HG02678 (cell line): ENCODE measurements around the gene SLC16A2.
"Not testable (repeated sequence)": the region's sequence is repeated elsewhere in the genome, so short reads cannot be mapped to it uniquely, and the experiment has no call there.

Source experiments
- ATAC-seq: cut with Tn5 transposase; IDR thresholded peaks from one replicate; pipeline ENCODE4 v1.9.1; 2021; ENCODE audit warnings: mild to moderate bottlenecking, moderate library complexity; ENCODE audit not compliant: unreplicated experiment

Gene SLC16A2

DNA sequence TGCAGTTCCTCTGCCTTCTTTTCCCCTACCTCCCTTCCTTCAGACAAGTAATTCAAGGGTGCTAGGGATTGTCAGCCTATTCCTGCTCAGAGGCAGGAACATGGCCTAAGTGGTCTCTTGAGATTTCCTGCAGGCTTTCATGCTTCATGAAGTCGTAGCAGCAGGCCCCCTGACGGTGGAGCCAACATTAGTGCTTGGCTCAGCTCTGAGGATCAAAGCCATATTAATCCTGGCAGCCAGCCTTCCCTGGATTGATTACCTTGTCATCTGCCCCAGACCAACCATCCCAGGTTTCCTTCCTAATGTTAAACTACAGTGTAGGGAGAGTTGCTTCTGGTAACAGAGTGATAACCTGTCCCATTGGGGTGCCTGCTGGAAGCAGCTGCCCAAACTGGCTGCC lies 84.1 kb downstream of the SLC16A2 start:
- ATAC-seq, result no peak

DNA sequence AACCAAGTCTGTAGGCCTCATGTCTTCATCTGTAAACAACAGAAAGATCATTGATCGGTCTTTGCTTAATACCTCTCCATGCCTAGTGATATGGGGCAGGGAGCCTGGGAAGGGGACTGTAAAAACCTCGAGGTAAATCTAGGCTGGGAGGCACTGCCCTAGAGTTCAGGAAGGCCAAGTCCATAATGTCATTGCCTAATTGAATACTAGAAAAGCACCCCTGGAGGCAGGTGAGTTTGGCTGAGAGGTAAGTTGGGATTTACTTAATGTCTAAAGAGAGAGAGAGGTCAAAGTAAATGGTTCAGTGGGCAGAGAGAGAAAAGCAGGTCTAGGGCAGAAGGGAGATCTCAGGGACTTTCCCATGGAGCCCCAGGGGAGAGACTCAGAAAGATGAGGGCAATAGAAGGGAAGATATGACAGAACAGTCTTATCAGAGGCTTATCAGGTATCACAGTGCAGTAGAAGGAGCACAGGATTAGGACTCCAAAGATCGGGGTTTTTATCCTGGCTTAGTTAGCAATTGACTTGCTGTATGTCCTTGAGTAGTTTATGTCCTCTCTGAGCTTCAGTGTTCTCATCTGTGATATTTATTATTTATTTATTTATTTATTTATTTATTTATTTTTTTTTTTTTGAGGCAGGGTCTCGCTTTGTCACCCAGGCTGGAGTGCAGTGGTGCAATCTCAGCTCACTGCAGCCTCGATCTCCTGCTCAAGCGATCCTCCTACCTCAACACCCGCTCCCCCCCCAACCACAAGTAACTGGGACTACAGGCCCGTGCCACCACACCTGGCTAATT lies 85.2 kb downstream of the SLC16A2 start:
- ATAC-seq, result peak; percentile 96

DNA sequence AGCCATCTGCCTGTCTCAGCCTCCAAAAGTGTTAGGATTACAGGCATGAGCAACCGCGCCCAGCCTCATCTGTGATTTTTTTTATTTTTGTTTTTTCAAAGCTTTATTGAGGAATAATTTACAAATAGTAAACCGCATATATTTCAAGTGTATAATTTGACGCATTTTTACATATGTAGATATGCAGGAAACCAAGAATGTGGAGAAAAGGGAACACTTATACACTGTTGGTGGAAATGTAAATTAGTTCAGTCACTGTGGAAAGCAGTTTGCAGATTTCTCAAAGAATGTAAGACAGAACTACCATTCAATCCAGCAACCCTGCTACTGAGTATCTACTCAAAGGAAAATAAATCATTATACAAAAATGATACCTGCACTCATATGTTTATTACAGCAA lies 85.9 kb downstream of the SLC16A2 start:
- no peak for ATAC-seq

DNA sequence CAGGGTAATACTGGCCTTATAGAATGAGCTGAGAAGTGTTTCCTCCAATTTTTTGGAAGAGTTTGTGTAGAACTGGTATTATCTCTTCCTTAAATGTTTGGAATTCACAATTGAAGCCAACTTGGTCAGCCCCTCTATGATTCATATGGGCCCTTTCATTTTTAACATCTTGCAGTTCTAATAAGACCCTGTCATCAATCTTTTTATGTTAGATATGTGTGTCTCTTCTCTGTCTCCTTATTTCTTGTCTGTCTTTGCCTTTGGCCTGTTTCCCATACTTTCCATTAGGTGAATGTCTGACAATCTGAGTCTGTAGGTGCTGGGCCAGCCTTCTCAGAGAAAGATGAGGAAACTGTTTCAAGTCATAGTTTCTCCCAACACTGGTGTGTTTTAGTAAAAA lies 88.7 kb downstream of the SLC16A2 start:
- no peak for ATAC-seq

DNA sequence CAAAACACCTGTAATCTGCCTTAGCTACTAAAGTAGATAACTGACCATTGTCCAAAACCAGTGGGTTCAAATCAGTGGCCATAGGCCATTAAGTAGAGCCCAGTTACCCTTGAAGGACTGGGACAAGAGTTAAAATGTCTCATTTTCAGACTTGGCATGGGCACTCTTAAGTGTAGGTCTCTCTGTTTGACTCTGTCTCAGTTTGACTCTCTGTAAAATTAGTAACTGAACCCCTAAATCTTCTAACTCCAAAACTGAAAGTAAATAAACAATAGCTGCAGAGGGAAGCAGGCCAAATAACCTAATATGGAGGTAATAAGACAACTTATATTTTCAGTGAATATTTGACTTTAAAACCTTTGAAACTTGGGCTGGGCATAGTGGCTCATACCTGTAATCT lies 89.1 kb downstream of the SLC16A2 start:
- ATAC-seq, result peak; percentile 49

DNA sequence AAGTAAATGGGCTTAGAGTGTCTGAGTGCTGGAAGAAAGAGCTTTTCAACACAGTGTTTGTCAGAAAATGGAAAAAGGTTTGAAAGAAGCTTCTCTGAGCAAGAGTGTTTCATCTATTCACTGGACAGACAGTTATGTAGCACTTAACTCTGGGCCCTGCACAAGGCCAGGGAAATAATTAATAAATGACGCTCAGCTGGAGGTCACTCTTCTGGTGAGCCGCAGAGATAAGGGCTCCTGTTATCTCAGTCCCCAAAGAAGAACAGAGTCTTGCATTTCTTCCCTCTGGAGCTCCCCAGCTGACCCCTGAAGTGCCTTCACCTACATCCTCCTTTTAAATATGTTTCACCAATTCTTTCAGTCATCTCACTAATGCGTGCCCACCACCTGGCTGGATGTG lies 90.4 kb downstream of the SLC16A2 start:
- ATAC-seq, result no peak

DNA sequence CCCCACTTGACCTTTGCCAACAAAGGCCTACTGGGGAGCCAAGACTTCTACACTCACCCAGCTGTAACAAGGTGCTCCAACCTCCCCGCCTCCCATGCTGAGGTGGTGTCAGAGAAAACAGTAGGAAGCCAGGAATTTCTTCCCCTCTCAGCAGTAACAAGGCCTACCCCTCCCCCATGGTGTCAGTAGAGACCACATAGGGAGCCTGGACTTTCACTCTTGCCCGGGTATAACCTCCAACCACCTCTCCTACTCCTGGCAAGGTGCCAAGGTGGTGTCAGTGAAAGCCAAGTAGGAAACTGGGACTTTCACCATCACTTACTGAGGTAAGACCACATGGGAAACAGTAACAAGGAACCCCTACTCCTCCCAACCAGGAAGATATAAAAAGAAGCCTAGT lies 93.1 kb downstream of the SLC16A2 start:
- no peak for ATAC-seq

DNA sequence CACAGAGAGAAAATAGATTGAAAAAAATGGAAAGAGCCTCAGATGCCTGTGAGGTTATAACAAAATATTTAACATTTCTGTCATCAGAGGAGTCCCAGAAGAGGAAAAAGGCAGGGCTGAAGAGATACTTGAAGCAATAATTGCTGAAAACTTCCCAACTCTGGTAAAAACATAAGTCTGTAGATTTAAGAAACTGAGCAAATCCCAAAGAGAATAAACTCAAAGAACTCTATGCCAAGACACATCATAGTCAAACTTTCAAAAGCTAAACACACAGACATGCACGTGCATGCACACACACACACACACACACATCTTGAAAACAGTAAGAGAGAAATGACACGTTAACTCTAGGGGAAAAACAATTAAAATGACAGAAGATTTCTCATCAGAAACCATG lies 94.1 kb downstream of the SLC16A2 start:
- ATAC-seq, result no peak

DNA sequence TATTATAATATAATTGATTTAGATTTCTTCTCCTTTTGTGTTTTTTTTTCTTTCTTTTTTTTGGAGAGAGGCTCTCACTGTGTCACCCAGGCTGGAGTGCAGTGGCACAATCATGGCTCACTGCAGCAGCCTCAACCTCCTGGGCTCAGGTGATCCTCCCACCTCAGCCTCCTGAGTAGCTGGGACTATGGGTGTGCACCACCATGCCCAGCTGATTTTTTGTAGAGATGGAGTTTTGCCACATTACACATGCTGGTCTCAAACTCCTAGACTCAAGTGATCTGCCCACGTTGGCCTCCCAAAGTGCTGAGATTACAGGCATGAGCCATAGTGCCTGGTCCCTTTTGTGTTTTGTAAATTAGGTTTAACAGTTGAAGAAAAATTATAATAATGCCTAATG lies 94.7 kb downstream of the SLC16A2 start:
- ATAC-seq, result not testable (repeated sequence)

DNA sequence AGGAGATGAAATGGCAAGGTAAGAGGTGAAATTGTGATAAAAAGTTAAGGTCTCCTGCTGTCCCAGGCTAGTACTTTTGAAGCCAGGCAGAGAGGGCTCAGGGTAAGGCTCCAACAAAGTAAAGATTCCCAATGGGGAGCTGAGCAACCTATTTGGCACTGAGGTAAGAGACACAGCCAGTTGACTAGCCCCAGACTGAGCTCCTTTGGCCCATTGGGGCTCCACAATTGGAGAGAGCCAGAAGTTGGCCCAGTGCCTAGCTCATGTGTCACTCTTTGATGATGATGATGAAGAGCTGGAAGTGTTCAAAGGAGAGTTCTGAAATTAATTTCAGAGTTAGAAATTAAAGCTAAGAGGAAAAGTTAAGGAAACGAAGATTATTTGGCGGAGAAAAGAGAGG lies 98.6 kb downstream of the SLC16A2 start:
- ATAC-seq, result no peak

DNA sequence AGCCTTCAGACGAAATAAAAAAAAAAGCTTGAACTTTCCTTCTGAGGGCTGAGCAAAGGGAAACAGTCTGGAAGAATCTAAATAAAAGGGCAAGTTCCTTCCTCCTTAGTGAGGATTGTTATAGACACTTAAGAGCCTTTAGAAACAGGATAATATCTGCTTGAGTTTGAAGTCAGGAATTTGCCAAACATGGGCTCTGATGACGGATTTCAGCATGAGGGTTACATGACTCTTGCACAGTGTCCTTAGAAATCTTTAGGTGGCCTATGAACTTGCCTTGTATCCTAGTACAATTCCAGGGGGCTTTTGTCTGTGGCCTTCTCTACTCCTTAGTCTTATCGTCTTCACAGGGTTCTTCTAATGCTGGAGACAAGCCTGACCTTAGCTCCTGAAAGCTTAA lies 99.0 kb downstream of the SLC16A2 start:
- ATAC-seq, result no peak

DNA sequence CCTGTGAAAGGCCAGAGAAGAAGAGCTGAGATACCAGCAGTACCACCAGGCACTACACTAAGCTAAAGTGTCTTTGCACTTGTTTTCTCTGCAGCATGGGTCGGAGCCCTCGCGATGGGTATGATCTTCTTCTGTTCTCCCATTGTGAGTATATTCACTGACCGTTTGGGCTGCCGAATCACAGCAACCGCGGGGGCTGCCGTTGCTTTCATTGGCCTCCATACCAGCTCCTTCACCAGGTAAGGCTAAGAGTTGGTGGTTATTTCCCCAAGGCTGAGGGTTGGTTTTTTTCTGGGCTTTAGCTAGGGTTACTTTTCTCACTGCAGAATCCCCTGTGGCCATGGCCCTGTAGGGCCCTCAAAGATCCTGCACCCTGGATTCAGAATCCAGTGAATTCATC lies 99.6 kb downstream of the SLC16A2 start:
- no peak for ATAC-seq

DNA sequence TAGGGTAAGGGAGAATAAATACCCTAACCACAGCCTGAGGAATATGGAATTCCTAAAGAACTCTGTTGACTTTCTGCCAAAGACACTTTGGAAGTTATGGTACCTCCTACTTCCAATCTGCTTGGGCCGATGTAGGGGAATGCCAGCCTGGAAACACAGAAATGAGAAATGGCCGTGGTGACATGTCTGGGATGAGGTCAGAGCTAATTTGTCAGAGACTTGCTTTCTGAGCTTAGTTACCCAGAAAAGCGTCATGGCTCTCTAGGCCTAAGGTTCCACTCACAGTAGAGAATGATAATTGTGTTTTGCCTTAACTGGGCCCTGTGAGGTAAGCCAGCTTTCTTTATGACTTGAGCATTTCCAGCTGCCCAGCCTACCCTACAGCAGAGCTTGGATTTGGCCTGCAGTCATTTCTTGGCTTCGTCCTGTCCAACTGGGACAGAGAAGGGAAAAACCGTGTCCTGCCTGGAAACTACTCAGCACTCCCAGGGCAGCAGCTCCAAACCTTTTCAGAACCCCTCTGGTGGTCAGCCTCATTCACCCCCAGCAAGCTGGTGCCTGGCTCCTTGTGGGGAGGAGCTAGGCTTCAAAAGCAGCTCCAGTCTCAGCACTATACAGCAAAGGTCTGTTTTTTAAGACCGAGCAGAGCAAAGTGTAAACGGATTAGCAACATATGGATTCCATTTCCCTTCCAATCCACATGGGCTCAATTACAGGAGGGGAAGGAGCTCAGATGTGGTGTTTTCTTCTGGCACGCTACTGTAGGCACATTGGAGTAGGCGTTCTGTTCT lies 100.9 kb downstream of the SLC16A2 start:
- ATAC-seq, result no peak

DNA sequence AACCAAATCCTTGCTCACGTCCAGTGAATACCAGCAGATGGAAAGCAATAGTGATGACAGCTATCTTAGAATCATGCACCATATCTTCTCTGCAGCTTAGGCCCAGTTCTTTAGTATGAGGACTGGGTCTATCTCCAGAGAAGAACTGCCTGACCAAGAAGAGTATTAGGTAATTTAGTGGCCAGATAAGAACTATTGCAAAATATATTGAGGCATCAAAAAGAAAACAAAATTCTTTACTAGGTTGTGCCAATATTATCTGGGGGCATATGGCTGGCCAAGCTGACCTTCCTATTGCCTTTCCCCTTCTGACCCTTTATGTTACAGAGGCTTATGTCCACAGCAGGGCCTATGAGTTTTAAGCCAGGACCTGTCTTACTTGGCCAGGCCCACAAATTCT lies 101.9 kb downstream of the SLC16A2 start:
- ATAC-seq, result no peak

DNA sequence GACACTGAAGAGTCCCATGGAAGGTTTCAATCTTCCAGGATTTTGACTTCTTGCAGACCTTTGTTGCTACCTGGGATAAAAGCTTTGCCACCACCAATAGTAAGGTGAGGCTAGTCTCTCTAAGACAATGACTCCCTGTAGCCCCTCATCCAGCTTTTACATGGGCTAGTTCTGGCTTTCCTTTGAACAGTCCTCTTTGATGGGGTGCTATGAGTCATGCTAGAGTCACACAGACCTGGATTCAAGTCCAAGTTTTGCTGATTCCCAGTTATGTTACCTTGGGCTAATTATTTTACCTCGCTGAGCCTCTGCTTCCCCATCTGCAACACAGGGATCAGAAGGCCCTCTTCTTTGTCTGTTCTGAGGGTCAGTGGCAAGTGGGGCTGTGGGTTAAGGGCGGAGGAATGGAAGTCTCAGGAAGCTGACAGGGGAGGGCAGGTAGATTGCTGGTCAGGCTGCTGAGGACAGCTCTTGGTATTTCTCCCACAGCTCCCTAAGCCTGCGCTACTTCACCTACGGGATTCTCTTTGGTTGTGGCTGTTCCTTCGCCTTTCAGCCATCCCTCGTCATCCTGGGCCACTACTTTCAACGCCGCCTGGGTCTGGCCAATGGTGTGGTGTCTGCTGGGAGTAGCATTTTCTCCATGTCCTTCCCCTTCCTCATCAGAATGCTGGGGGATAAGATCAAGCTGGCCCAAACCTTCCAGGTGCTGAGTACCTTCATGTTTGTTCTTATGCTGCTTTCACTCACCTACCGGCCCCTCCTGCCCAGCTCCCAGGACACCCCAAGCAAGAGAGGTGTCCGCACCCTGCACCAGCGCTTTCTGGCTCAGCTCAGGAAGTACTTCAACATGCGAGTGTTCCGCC lies 102.8 kb downstream of the SLC16A2 start:
- no peak for ATAC-seq

DNA sequence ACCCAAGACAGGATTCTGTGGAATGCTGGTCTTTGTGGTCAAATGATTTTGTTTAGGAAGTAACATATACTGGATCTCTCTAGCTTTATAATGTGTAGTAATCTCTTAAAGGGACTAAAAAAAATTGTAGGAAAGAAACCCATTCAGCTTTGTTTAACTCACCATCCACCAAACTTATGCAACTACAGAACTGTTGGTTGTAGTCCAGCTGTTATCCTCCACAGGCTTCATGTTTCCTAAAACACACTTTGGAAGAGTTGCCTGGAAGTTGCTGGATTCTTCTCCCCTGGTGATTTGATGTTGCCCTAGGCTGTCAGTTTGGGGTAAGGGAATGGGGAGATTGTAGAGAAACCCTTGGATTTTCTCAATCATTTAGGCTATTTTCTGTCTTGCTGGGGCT lies 103.8 kb downstream of the SLC16A2 start:
- ATAC-seq, result no peak

DNA sequence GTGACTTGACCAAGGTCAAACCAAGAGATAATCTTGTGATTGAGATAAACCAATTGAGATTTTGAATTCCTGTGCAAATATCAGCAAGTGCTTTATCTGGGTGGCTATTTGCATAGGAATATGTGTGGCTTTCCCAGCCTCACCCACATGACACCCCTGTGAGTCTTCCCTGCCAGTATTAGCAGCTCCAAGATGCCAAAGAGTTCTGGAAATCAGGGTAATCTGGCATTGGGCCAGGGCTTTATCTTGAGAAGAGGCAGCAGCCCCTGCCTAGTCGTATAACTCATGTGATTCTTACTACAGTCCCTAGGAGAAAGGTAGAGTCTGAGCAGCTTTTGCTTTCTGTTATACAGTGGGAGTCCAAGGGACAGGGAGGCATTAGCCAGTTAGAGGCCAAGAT lies 105.5 kb downstream of the SLC16A2 start:
- ATAC-seq, result no peak

DNA sequence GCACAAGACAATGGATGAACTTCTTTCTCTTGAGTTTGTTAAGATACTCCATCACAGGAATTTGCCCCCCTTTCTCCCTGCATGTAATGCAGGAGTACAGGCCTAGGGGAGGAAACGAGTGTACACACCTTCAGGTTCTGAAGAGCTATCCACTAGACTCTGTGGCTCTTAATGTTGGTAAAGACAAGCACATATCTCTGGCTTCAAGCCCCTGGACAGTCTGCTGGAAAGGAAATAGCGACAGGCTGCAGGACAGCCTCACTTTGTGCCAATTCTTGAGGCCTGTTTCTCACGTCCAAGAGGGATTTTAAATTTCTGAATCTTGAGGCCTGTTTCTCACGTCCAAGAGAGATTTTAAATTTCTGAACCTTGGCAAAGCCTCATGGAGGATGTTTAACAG lies 106.1 kb downstream of the SLC16A2 start:
- ATAC-seq, result no peak

DNA sequence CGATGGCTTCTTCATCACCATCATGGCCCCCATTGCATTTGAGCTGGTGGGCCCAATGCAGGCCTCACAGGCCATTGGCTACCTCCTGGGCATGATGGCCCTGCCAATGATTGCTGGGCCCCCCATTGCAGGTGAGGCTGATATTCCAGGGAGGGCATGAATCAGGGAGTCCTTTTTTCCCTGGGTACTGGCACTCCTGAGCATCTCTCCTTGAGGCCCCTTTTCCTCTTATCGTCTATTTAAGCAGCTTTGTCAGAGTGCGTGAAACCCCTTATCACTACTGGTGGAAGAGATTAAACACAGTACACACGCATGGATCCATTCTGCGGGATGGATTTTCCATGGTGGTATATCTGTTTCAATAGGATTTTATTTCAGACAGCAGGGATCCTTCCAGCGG lies 108.0 kb downstream of the SLC16A2 start:
- no peak for ATAC-seq

DNA sequence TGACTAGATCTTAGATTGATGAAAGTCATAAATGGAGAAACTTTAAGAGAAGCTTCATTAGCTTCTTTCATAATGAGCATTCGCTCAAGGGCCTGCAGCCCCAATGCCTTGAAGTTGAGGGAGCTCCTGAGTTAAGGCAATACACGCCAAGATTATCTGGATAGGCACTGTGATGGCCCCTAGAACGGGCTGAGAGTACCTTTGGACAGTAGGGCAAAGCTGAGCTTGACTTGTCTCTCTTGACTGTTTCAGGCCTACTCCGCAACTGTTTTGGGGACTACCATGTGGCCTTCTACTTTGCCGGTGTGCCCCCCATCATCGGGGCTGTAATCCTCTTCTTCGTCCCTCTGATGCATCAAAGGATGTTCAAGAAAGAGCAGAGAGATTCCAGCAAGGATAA lies 109.8 kb downstream of the SLC16A2 start:
- ATAC-seq, result no peak

DNA sequence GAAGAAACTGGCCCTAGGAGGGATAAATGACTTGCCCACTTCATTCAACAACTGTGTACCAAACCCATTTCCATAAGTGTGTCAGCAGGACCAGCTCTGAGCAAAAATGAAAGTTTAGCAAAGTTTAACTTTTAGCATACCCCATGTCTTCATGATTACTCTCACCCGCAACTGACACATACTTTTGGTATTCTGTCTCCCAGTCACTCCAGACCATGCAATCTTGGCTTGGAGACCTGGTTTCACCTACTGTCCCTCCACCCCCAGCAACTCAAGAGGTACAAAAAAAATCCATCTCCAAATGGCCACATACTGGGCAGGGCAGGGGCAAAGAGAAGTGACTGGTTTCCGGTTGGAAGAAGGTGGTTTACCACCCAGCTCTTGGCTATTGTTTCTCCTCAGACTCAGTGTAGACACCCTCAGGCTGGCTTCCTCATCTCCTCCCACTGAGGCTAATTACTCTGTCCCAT lies 113.3 kb downstream of the SLC16A2 start:
- ATAC-seq, result peak; percentile 39

DNA sequence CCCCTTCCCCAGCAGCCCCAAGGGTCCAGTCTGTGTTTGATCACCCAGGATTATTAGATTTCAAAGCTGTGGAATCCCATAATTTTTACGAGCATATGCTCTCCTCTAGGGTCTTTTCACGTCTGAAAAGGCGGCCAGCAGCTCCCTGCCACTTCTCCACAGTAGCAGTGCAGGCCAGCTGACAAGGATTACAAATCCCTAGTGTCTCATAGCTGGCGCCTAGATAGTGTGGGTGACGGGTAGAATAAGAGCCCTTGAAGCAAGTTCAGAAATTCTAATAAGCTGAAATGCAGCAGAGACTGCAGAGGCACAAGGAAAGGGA lies 113.8 kb downstream of the SLC16A2 start:
- no peak for ATAC-seq
